Activated CD4-positive, alpha-beta T cell treated with anti-CD3 and anti-CD28 coated beads, Interleukin-2, Interleukin-6, amounts not matched to agents 100 ng/mL and 50 ng/mL, durations not matched to agents 16 hours and 8 hours (primary cell): Measurements from ENCODE around the gene KAT6B.
"Not testable (repeated sequence)": the region's sequence is repeated elsewhere in the genome, so short reads cannot be mapped to it uniquely, and the experiment has no call there.

Source experiments
- DNase-seq: peaks from one replicate; pipeline ENCODE4 v3.0.0-alpha.2; 2020

The KAT6B gene

GRCh38 chr10:75049316-75050148 lies 223.1 kb downstream of the KAT6B start:
- no peak for DNase-seq

- no peak for DNase-seq
These were observed 223.9 kb downstream of the KAT6B start for GRCh38 chr10:75050149-75050919.

GRCh38 chr10:75051308-75051707 lies 224.9 kb downstream of the KAT6B start:
- no peak for DNase-seq

GRCh38 chr10:75055896-75056406 lies 229.6 kb downstream of the KAT6B start:
- DNase-seq, result not testable (repeated sequence)

- no peak for DNase-seq
These were observed 231.3 kb downstream of the KAT6B start for GRCh38 chr10:75057680-75058079.

GRCh38 chr10:75058161-75058560 lies 231.8 kb downstream of the KAT6B start:
- no peak for DNase-seq

- no peak for DNase-seq
These were observed 235.5 kb downstream of the KAT6B start for GRCh38 chr10:75061709-75062505.

- no peak for DNase-seq
These were observed 236.3 kb downstream of the KAT6B start for GRCh38 chr10:75062506-75063299.

GRCh38 chr10:75063461-75064230 lies 237.2 kb downstream of the KAT6B start:
- no peak for DNase-seq

GRCh38 chr10:75065076-75065475 lies 238.7 kb downstream of the KAT6B start:
- DNase-seq, result no peak

- DNase-seq, result no peak
These were observed 239.9 kb downstream of the KAT6B start for GRCh38 chr10:75066271-75066670.

- no peak for DNase-seq
These were observed 240.9 kb downstream of the KAT6B start for GRCh38 chr10:75067272-75067671.

- no peak for DNase-seq
These were observed 242.1 kb downstream of the KAT6B start for GRCh38 chr10:75068523-75068922.

GRCh38 chr10:75070476-75070875 lies 244.1 kb downstream of the KAT6B start:
- no peak for DNase-seq

GRCh38 chr10:75070961-75071428 lies 244.6 kb downstream of the KAT6B start:
- no peak for DNase-seq

- no peak for DNase-seq
These were observed 245.4 kb downstream of the KAT6B start for GRCh38 chr10:75071756-75072155.

GRCh38 chr10:75072727-75073126 lies 246.3 kb downstream of the KAT6B start:
- DNase-seq, result no peak

- DNase-seq, result no peak
These were observed 247.0 kb downstream of the KAT6B start for GRCh38 chr10:75073442-75073841.

GRCh38 chr10:75074711-75075445 lies 248.5 kb downstream of the KAT6B start:
- no peak for DNase-seq

GRCh38 chr10:75076348-75076747 lies 249.9 kb downstream of the KAT6B start:
- DNase-seq, result no peak
